ENCODE results near the gene TRAF3IP3. TPM values are rescaled to one million over a fixed set of nuclear protein-coding genes. Genes with fewer than 3 reads are reported as not detected.

Gene TRAF3IP3
- total RNA-seq, 3 donors from 2014 or later, result 4.7 to 7.7 (median 6.4) TPM

- TF ChIP-seq, protein P1, sequence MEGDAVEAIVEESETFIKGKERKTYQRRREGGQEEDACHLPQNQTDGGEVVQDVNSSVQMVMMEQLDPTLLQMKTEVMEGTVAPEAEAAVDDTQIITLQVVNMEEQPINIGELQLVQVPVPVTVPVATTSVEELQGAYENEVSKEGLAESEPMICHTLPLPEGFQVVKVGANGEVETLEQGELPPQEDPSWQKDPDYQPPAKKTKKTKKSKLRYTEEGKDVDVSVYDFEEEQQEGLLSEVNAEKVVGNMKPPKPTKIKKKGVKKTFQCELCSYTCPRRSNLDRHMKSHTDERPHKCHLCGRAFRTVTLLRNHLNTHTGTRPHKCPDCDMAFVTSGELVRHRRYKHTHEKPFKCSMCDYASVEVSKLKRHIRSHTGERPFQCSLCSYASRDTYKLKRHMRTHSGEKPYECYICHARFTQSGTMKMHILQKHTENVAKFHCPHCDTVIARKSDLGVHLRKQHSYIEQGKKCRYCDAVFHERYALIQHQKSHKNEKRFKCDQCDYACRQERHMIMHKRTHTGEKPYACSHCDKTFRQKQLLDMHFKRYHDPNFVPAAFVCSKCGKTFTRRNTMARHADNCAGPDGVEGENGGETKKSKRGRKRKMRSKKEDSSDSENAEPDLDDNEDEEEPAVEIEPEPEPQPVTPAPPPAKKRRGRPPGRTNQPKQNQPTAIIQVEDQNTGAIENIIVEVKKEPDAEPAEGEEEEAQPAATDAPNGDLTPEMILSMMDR (IDR thresholded peaks at IDR 0.05), result no peak
- no peaks in the 10 kb centered on the region for H3K9me3 ChIP-seq
- ATAC-seq (peak; percentile 4), DNase-seq (peak in 1 of 3 donors; percentile 23)
- no peaks in the 10 kb centered on the region for H3K36me3 ChIP-seq (ENCODE audit: low read depth)
- intact Hi-C loops (cut with DNase I, micrococcal nuclease), result no loop called here
- no peaks in the 10 kb centered on the region for H3K4me1 ChIP-seq (ENCODE audit: low read depth)
- no peak overlapping the region for H3K4me3 ChIP-seq
Measured at GRCh38 chr1:209802117-209802779, 46.4 kb downstream of the TRAF3IP3 start.

DNA sequence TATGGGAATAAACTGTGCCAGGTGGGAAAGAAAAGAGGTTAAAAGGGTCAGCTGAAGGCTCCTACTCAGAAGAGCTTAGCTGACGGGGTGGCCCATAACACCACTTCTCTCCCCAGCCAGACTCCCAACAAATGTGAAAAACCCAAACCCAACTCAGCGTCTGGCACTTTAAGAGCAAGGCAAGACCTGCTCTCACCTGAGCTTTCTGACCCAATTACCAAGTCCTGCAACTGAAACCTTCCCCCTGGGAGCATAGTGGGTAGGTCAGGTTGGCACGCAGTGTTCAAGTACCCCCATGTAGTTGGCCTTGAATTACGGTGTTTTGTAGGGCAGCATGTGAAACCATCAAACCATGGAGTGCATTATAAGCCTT is 46.9 kb downstream of the TRAF3IP3 start:
- Histone ChIP-seq H3K4me3 (no peak overlapping the region), H3K4me1 (ENCODE audit: low read depth) (no peaks in the 10 kb centered on the region), H3K9me3 (no peaks in the 10 kb centered on the region), H3K36me3 (ENCODE audit: low read depth) (no peaks in the 10 kb centered on the region)
- intact Hi-C loops (cut with DNase I, micrococcal nuclease), result no loop called here
- TF ChIP-seq, protein P1 (IDR thresholded peaks at IDR 0.05), result no peak
- no peak for ATAC-seq
- DNase-seq, result no peak

GRCh38 chr1:209803568-209803967 is 47.7 kb downstream of the TRAF3IP3 start:
- H3K9me3 ChIP-seq, result no peaks in the 10 kb centered on the region
- H3K4me3 ChIP-seq, result no peak overlapping the region
- DNase-seq, result no peak
- TF ChIP-seq, protein P1 (IDR thresholded peaks at IDR 0.05), result no peak
- ATAC-seq, result no peak
- H3K36me3 ChIP-seq (ENCODE audit: low read depth), result no peaks in the 10 kb centered on the region
- intact Hi-C loops (cut with DNase I, micrococcal nuclease), result no loop called here
- no peaks in the 10 kb centered on the region for H3K4me1 ChIP-seq (ENCODE audit: low read depth)

DNA sequence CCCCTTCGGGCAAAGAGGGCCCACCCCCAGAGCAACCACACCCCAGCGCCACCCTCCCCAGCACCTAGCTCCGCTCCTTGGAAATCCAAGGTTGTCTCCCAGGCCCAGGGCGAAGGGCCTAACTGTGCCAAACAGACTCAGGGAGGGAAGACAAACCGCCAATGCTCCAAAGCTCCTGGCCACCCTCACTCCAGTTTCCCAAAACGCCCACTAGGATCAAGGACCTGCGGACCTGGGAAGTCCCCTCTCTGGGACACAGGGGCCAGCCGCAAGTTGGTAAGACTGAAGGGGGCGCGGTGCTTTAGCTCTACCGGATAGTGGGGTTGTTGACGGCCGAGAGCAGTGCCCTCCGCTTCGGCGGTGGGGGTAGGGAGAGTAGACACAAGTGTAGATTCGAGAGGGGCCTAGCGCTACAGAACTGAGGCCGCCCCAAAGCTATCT is 49.5 kb downstream of the TRAF3IP3 start:
- no peaks in the 10 kb centered on the region for H3K4me1 ChIP-seq (ENCODE audit: low read depth)
- DNase-seq (peak; percentile 58 to 74 (median 64)), ATAC-seq (peak; percentile 45)

DNA sequence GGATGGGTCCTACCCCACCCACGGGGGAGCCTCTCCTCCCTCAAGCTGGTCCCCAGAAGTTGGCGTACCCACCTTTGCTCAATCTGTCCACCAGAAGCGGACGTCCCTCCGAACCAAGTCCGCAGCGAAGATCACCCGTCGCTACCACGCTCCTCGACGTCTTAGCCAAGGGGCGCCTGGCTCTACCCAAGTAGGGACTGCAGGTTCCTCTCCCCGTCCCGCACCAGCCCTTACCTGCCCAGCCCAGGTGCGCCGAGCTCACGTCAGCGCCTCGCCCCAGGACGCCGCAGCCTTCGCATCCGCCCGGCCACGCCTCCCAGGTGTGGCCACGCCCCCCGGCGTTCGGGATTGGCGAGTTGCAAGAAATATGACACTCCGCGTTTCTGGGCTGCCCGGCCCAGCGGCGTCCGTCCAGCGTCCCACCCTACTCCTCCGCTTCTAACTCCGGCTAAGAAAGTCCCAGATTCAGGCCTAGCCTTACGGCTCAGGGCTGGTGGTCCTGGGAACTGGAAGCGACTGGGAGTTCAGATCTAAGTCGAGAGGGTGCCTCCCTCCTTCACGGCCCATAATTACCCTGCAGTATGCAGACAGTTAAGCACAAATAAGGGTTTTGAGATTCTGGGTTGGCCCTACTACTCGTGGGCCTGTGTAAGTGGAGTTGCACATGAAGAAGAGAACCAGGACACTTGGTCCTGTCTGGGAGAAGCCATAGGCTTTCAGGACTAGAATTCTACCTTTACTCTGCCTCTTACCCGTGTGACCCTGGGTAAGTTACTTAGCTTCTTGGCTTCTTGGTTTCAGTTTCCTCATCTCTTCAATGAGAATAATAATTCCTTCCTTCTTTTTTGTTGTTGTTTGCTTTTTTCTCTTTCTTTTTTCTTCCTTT is 50.3 kb downstream of the TRAF3IP3 start, which contains the start of gene IRF6:
IRF6 (minus strand) TSS at position 268 of the 886 bp plus-strand sequence. CDS start 4,729 bp downstream, outside the sequence.
- no peaks in the 10 kb centered on the region for H3K9me3 ChIP-seq
- intact Hi-C loops (cut with DNase I, micrococcal nuclease), result no loop called here
- ATAC-seq, result peak; percentile 95
- peak within 1 kb of the TSS; percentile 62 for H3K4me3 ChIP-seq
- H3K4me1 ChIP-seq (ENCODE audit: low read depth), result no peaks in the 10 kb centered on the region
- H3K36me3 ChIP-seq (ENCODE audit: low read depth), result no peaks in the 10 kb centered on the region
- TF ChIP-seq, protein P1 (IDR thresholded peaks at IDR 0.05), result no peak
- DNase-seq, result peak; percentile 96 to 98 (median 97)

More for the DNA sequence above, 49.5 kb downstream of the TRAF3IP3 start:
- H3K36me3 ChIP-seq (ENCODE audit: low read depth), result no peaks in the 10 kb centered on the region
- no peaks in the 10 kb centered on the region for H3K9me3 ChIP-seq
- H3K4me3 ChIP-seq, result peak overlapping the region; percentile 62
- intact Hi-C loops (cut with DNase I, micrococcal nuclease), result no loop called here
- TF ChIP-seq, protein P1 (IDR thresholded peaks at IDR 0.05), result no peak

Data from mucosa of descending colon (tissue), 3 donors.